Cardiac fibroblast (primary cell): Measurements from ENCODE around the gene ARHGDIA.
"Not testable (repeated sequence)": the region's sequence is repeated elsewhere in the genome, so short reads cannot be mapped to it uniquely, and the experiment has no call there.

ENCODE experiments used
- DNase-seq, 2 donors: peaks; one replicate each; pipeline versions ENCODE4 v3.0.0 to v3.0.0-alpha.2; 2010; ENCODE audit warnings: low read depth in 2 of 2
- H3K4me3 ChIP-seq, 2 donors: replicated peaks in 1 of 2; 1 replicate in 1 of 2; 2 replicates in 1 of 2; pipeline ENCODE4 v1.5.1; 2011; ENCODE audit warnings: low read depth in 2 of 2, low read length in 2 of 2, mild to moderate bottlenecking in 2 of 2, moderate library complexity in 1 of 2
- CTCF ChIP-seq: IDR thresholded peaks from one replicate; pipeline ENCODE4 v1.5.1; 2011; ENCODE audit warnings: low read depth, mild to moderate bottlenecking, low read length, inconsistent platforms

ARHGDIA gene

GRCh38 chr17:81870981-81871386 is at the start of gene ARHGDIA:
ARHGDIA (minus strand) TSS chr17:81871337; CDS start chr17:81869930, 1,407 bp downstream.
- peak within 1 kb of the TSS; percentile 78 to 84 for H3K4me3 ChIP-seq

DNA sequence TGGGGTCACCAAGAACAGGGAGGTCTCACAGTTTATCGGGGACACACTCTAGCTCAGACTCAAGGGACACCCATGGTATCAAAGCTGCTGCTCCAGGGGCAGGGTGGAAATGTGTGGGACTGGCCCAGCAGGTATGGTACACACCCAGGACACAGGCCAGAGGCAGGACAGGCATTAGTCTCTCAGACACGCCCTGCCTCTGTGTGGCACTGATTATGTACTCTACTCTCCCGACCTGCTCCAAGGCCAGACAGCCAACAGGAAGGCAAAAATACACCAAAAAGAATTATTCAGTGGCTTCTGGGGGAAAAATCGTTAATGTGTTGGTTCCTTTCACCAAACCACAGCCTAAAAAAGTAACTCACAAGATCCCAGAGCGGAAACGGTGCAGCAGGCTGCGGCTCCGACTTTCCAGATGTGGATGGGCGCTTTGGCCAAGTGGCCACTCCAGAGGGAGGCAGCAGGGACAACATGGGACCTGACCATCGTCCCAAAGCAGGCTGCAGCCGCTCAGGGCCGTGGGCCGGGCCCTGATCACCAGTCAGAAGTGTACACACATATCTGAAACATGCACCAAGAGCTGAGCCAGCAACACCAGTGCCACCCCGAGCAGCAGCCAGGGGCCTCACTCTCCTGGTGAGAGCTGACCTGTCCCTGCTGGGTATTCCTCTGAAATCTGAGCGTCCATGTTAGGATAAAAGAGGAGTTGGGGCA is 47.9 kb upstream of the ARHGDIA start:
- TF ChIP-seq CTCF = no peak
- DNase-seq = no peak
- H3K4me3 ChIP-seq = no peak overlapping the region

More at GRCh38 chr17:81870981-81871386, at the start of gene ARHGDIA:
- DNase-seq = no peak
- no peak for TF ChIP-seq CTCF

- DNase-seq, H3K4me3 ChIP-seq: not testable (repeated sequence)
Observed at GRCh38 chr17:81918333-81918669, 47.2 kb upstream of the ARHGDIA start.

DNA sequence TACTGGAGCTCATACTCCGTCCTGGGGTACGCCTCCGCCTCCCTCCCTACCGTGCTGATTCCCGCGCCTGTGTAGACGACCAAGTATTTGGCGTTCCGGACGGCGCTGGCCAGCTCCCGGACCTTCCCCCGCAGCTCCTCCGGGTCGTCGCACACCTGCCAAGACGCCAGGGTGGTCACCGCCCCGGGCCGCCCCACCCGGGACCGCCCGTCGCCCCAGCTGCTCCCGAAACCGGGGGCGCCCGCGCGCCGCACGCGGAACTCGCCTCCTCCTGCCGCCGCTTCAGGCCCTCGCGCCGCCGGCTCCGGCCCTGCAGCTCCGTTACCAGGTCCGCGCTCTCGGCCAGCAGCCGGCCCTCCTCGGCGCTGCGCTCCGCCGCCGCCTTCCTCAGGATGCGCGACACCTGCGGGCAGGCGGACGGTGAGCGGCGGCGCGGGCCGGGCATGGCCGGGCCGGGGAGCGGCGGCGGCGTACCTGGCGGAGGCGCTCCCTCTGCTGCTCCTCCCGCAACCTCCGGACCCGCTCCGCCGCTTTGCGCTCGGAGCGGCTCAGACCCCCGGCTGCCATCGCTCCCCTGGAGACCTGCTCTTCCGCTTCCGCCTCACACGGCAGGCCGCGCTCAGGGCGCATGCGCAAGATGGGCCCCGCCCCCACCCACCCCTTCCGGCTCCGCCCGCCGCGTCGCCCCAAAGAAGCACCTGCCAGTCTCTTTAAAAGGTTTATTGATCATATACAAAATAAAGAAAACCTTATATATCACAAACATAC is 46.6 kb upstream of the ARHGDIA start, which contains the start of gene SIRT7:
Gene SIRT7, minus strand, starts transcription at position 612 of the 768 bp plus-strand sequence. Its CDS starts 45 bp downstream, at position 567.
- H3K4me3 ChIP-seq = peak within 1 kb of the TSS; percentile 65 to 69
- no peak for TF ChIP-seq CTCF
- DNase-seq = peak; percentile 69 to 76

GRCh38 chr17:81916234-81917001 is 45.3 kb upstream of the ARHGDIA start:
- DNase-seq = peak; percentile 52 to 83
- peak overlapping the region in 1 of 2 donors; percentile 69 for H3K4me3 ChIP-seq
- TF ChIP-seq CTCF = no peak

- H3K4me3 ChIP-seq = no peak overlapping the region
- no peak for TF ChIP-seq CTCF
- DNase-seq = no peak
Observed at GRCh38 chr17:81915331-81915730, 44.2 kb upstream of the ARHGDIA start.
